Activated CD4-positive, alpha-beta T cell treated with anti-CD3 and anti-CD28 coated beads, Interleukin-2, amount 10 ng/mL, durations not matched to agents 24 days and 14 days (primary cell): ENCODE results near the gene TTC16. TPM values are rescaled to one million over a fixed set of nuclear protein-coding genes. Genes with fewer than 3 reads are reported as not detected.

ENCODE experiments used
- DNase-seq: peaks from one replicate; pipeline ENCODE4 v3.0.0; 2022
- H3K27ac Mint-ChIP-seq: one replicate; pipeline ENCODE4 v1.8.0; 2022; ENCODE audit warnings: mild to moderate bottlenecking, mixed read lengths
- H3K27me3 Mint-ChIP-seq: one replicate; pipeline ENCODE4 v1.8.0; 2022; ENCODE audit warnings: mixed read lengths
- H3K36me3 Mint-ChIP-seq: one replicate; pipeline ENCODE4 v1.8.0; 2022; ENCODE audit warnings: low read depth, mild to moderate bottlenecking, mixed read lengths
- H3K4me1 Mint-ChIP-seq: one replicate; pipeline ENCODE4 v1.8.0; 2021; ENCODE audit warnings: mixed read lengths
- H3K4me3 Mint-ChIP-seq: one replicate; pipeline ENCODE4 v1.8.0; 2022; ENCODE audit warnings: mild to moderate bottlenecking, moderate library complexity, mixed read lengths
- H3K9me3 Mint-ChIP-seq: one replicate; pipeline ENCODE4 v1.8.0; 2021; ENCODE audit warnings: mixed read lengths
- intact Hi-C: fragments of 100-400 bp; cut with micrococcal nuclease; formaldehyde crosslinking; loops from one replicate; pipeline ENCODE4 v1.15.1; 2023
- total RNA-seq: library from RNA; stranded (reverse); gene quantifications from 2 replicates; pipeline ENCODE4 v1.2.3, GENCODE V29; 2022

Gene TTC16
- total RNA-seq, 1 donor from 2014 or later: not detected

- intact Hi-C loops: loop anchor here (2.0 kb wide), 1 partner anchor 13 kb away; the partner anchor contains the start of gene SH2D3C
- Mint-ChIP-seq H3K4me3 (no peak overlapping the region), H3K36me3 (peaks cover 57% of the 10 kb centered on the region), H3K9me3 (no peaks in the 10 kb centered on the region), H3K27ac (peak overlapping the region; percentile 39), H3K27me3 (no peaks in the 10 kb centered on the region), H3K4me1 (peaks cover 59% of the 10 kb centered on the region)
- DNase-seq: no peak
These were observed 49.5 kb downstream of the TTC16 start for GRCh38 chr9:127765418-127765817.

- H3K27ac Mint-ChIP-seq: peak overlapping the region; percentile 88
- H3K9me3 Mint-ChIP-seq: no peaks in the 10 kb centered on the region
- peaks cover 53% of the 10 kb centered on the region for H3K36me3 Mint-ChIP-seq
- intact Hi-C loops: no loop called here
- H3K27me3 Mint-ChIP-seq: no peaks in the 10 kb centered on the region
- H3K4me1 Mint-ChIP-seq: peaks cover 73% of the 10 kb centered on the region
- peak; percentile 80 for DNase-seq
- H3K4me3 Mint-ChIP-seq: peak overlapping the region; percentile 77
These were observed 51.5 kb downstream of the TTC16 start for GRCh38 chr9:127767410-127767809.

- Mint-ChIP-seq H3K4me3 (peak overlapping the region; percentile 77), H3K9me3 (no peaks in the 10 kb centered on the region), H3K27ac (peak overlapping the region; percentile 88), H3K36me3 (peaks cover 50% of the 10 kb centered on the region), H3K4me1 (peaks cover 70% of the 10 kb centered on the region), H3K27me3 (no peaks in the 10 kb centered on the region)
- intact Hi-C loops: no loop called here
- DNase-seq: no peak
These were observed 52.0 kb downstream of the TTC16 start for GRCh38 chr9:127767909-127768331.

GRCh38 chr9:127768698-127769097, 52.8 kb downstream of the TTC16 start:
- intact Hi-C loops: no loop called here
- DNase-seq: no peak
- Mint-ChIP-seq H3K27me3 (no peaks in the 10 kb centered on the region), H3K27ac (peak overlapping the region; percentile 84), H3K4me1 (peaks cover 68% of the 10 kb centered on the region), H3K36me3 (peaks cover 50% of the 10 kb centered on the region), H3K4me3 (peak overlapping the region; percentile 68), H3K9me3 (no peaks in the 10 kb centered on the region)

- H3K9me3 Mint-ChIP-seq: no peaks in the 10 kb centered on the region
- peaks cover 67% of the 10 kb centered on the region for H3K4me1 Mint-ChIP-seq
- no peaks in the 10 kb centered on the region for H3K27me3 Mint-ChIP-seq
- peaks cover 50% of the 10 kb centered on the region for H3K36me3 Mint-ChIP-seq
- intact Hi-C loops: no loop called here
- no peak for DNase-seq
- H3K4me3 Mint-ChIP-seq: peak overlapping the region; percentile 68
- H3K27ac Mint-ChIP-seq: peak overlapping the region; percentile 84
These were observed 53.2 kb downstream of the TTC16 start for GRCh38 chr9:127769101-127769500.

- intact Hi-C loops: loop anchor here (2.0 to 5.0 kb wide), 3 partner anchors 33 to 158 kb away; partner anchors contain the start of genes FPGS, PTRH1 and STXBP1
- Mint-ChIP-seq H3K4me1 (peaks cover 63% of the 10 kb centered on the region), H3K4me3 (peak overlapping the region; percentile 93)
These were observed 54.2 kb downstream of the TTC16 start for GRCh38 chr9:127769929-127770582.

GRCh38 chr9:127770583-127770904, 54.7 kb downstream of the TTC16 start:
- peak overlapping the region; percentile 94 for H3K27ac Mint-ChIP-seq
- intact Hi-C loops: loop anchor here (2.0 to 5.0 kb wide), 3 partner anchors 32 to 158 kb away; partner anchors contain the start of genes FPGS, PTRH1 and STXBP1
- DNase-seq: no peak
- peaks cover 44% of the 10 kb centered on the region for H3K36me3 Mint-ChIP-seq
- H3K27me3 Mint-ChIP-seq: no peaks in the 10 kb centered on the region
- peak overlapping the region; percentile 93 for H3K4me3 Mint-ChIP-seq
- peaks cover 60% of the 10 kb centered on the region for H3K4me1 Mint-ChIP-seq
- H3K9me3 Mint-ChIP-seq: no peaks in the 10 kb centered on the region

More at GRCh38 chr9:127769929-127770582, 54.2 kb downstream of the TTC16 start:
- no peaks in the 10 kb centered on the region for H3K27me3 Mint-ChIP-seq
- H3K36me3 Mint-ChIP-seq: peaks cover 48% of the 10 kb centered on the region
- no peaks in the 10 kb centered on the region for H3K9me3 Mint-ChIP-seq
- peak overlapping the region; percentile 94 for H3K27ac Mint-ChIP-seq
- DNase-seq: peak; percentile 71

GRCh38 chr9:127770905-127771569, 55.2 kb downstream of the TTC16 start:
- intact Hi-C loops: loop anchor here (1.0 to 5.0 kb wide), 5 partner anchors 14 to 159 kb away; partner anchors contain the start of genes FPGS, PTRH1, STXBP1 and TOR2A
- Mint-ChIP-seq H3K4me3 (peak overlapping the region; percentile 93), H3K27me3 (no peaks in the 10 kb centered on the region), H3K27ac (peak overlapping the region; percentile 94), H3K36me3 (peaks cover 44% of the 10 kb centered on the region), H3K4me1 (peaks cover 58% of the 10 kb centered on the region), H3K9me3 (no peaks in the 10 kb centered on the region)
- DNase-seq: peak; percentile 99

- Mint-ChIP-seq H3K36me3 (peaks cover 39% of the 10 kb centered on the region), H3K27ac (peak overlapping the region; percentile 94), H3K9me3 (no peaks in the 10 kb centered on the region), H3K27me3 (no peaks in the 10 kb centered on the region), H3K4me3 (peak overlapping the region; percentile 93), H3K4me1 (peaks cover 59% of the 10 kb centered on the region)
- intact Hi-C loops: loop anchor here (1.0 to 5.0 kb wide), 5 partner anchors 14 to 159 kb away; partner anchors contain the start of genes FPGS, PTRH1, STXBP1 and TOR2A
- DNase-seq: no peak
These were observed 55.8 kb downstream of the TTC16 start for GRCh38 chr9:127771570-127772189.

- H3K4me3 Mint-ChIP-seq: no peak overlapping the region
- H3K36me3 Mint-ChIP-seq: peaks cover 36% of the 10 kb centered on the region
- DNase-seq: no peak
- peak overlapping the region; percentile 63 for H3K27ac Mint-ChIP-seq
- no peaks in the 10 kb centered on the region for H3K9me3 Mint-ChIP-seq
- H3K27me3 Mint-ChIP-seq: no peaks in the 10 kb centered on the region
- intact Hi-C loops: loop anchor here (5.0 kb wide), 1 partner anchor 160 kb away; the partner anchor contains the start of gene STXBP1
- H3K4me1 Mint-ChIP-seq: peaks cover 56% of the 10 kb centered on the region
These were observed 56.7 kb downstream of the TTC16 start for GRCh38 chr9:127772603-127773002.

GRCh38 chr9:127773272-127773671, 57.4 kb downstream of the TTC16 start:
- DNase-seq: no peak
- H3K4me1 Mint-ChIP-seq: peaks cover 55% of the 10 kb centered on the region
- peak overlapping the region; percentile 63 for H3K27ac Mint-ChIP-seq
- no peaks in the 10 kb centered on the region for H3K27me3 Mint-ChIP-seq
- no peak overlapping the region for H3K4me3 Mint-ChIP-seq
- H3K36me3 Mint-ChIP-seq: peaks cover 37% of the 10 kb centered on the region
- intact Hi-C loops: loop anchor here (5.0 kb wide), 1 partner anchor 161 kb away; the partner anchor contains the start of gene STXBP1
- H3K9me3 Mint-ChIP-seq: no peaks in the 10 kb centered on the region

GRCh38 chr9:127773981-127774380, 58.1 kb downstream of the TTC16 start:
- Mint-ChIP-seq H3K4me1 (peaks cover 52% of the 10 kb centered on the region), H3K27me3 (no peaks in the 10 kb centered on the region), H3K4me3 (no peak overlapping the region), H3K36me3 (peaks cover 32% of the 10 kb centered on the region), H3K9me3 (no peaks in the 10 kb centered on the region), H3K27ac (peak overlapping the region; percentile 53)
- no peak for DNase-seq
- intact Hi-C loops: loop anchor here (5.0 kb wide), 1 partner anchor 162 kb away; the partner anchor contains the start of gene STXBP1

GRCh38 chr9:127776195-127776923, 60.5 kb downstream of the TTC16 start:
- peak; percentile 93 for DNase-seq
- Mint-ChIP-seq H3K4me1 (peaks cover 43% of the 10 kb centered on the region), H3K9me3 (no peaks in the 10 kb centered on the region), H3K36me3 (peaks cover 24% of the 10 kb centered on the region), H3K27ac (peak overlapping the region; percentile 98), H3K27me3 (no peaks in the 10 kb centered on the region), H3K4me3 (peak overlapping the region; percentile 98)
- intact Hi-C loops: loop anchor here (2.0 to 5.0 kb wide), 3 partner anchors 324 to 350 kb away; partner anchors contain the start of genes LRSAM1, PTGES2 and RPL12
